GM12892 (cell line): ENCODE measurements around the gene CIAO2A.

ENCODE experiments used
- POLR2A ChIP-seq: IDR thresholded peaks from 2 replicates; pipeline ENCODE4 v1.6.1; 2011; ENCODE audit warnings: low read depth, low read length, control low read depth
- POLR2AphosphoS5 ChIP-seq: IDR thresholded peaks from 2 replicates; pipeline ENCODE4 v1.6.1; 2011; ENCODE audit warnings: low read depth, low read length, control low read depth
- TAF1 ChIP-seq: IDR thresholded peaks from 2 replicates; pipeline ENCODE4 v1.6.1; 2011; ENCODE audit warnings: low read depth, mild to moderate bottlenecking, control low read depth, low read length, borderline replicate concordance

DNA sequence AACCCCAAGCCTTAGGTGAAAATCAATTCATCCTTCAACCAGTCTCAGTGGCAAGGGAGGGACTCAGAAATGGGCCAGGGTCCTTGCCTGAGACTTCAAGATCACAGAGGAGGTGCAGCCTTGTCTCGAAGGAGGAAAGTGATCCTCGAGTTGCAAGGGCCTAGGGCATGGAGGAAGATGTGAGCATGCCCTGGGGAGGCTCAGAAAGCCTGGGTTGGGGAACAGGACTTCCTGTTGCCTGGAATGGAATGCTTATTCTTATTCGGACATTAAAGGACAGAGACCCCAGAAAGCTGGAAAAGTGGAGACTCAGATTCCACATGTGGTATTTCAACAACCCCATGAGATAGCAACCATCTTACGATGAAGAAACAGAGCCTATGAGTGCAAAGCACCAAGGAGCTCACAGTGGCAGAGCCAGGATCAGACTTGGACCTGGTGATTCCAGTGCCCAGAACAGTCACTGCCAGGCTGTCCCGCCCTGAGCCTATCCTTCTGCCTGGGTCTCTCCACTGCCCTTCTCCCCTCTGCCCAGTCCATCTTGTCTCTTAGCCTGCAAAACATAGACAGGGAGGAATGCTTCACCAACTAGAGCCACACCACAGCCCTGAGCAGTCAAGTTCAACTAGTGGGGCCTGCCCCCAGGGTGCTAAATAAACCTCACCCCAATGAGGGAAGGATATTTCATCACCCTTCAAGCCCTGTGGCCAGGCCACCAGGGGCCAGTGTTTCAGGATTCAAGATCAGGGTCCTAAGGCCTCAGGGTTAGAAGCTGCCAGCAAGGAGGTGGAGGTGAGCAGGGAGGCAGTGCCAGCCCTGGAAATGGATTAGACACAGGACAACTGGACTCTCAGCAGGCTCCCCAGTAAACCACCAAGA lies 69.2 kb downstream of the CIAO2A start:
- no peak for TF ChIP-seq POLR2AphosphoS5
- TF ChIP-seq POLR2A: no peak
- TF ChIP-seq TAF1: no peak
